ENCODE data around the gene TXN.

TXN gene

GRCh38 chr9:110256380-110257096 lies at the start of gene TXN:
Gene TXN (minus strand): TSS chr9:110256507. CDS start chr9:110256435, 72 bp downstream.
- no peak for TF ChIP-seq EZH2 (IDR thresholded peaks at IDR 0.05; ENCODE audit: borderline replicate concordance, low read length)
- TF ChIP-seq CTCF (IDR thresholded peaks at IDR 0.05; ENCODE audit: low read length): no peak
- H3K79me2 ChIP-seq (ENCODE audit: insufficient read depth, low read length): peaks cover 39% of the 10 kb centered on the region
- H3K4me3 ChIP-seq (ENCODE audit: low read depth, low read length, poor library complexity, severe bottlenecking): peak within 1 kb of the TSS; percentile 93
- H4K20me1 ChIP-seq (ENCODE audit: insufficient read depth, low read length): no peaks in the 10 kb centered on the region
- H3K4me2 ChIP-seq (ENCODE audit: low read length): peak within 1 kb of the TSS; percentile 100
- H3K9me2 ChIP-seq (ENCODE audit: low read depth, low read length): no peaks in the 10 kb centered on the region
- H3K27me3 ChIP-seq (ENCODE audit: insufficient read depth, low read length): no peaks in the 10 kb centered on the region
- peak within 1 kb of the TSS; percentile 94; the same call in 1 of the 2 replicates for H2AFZ ChIP-seq (ENCODE audit: low read length)
- peak within 1 kb of the TSS; percentile 42 for H3K27ac ChIP-seq (ENCODE audit: low read depth, low read length, poor library complexity, severe bottlenecking)
- H3K4me1 ChIP-seq (ENCODE audit: insufficient read depth, low read length, severe bottlenecking): peaks cover 31% of the 10 kb centered on the region
- no peaks in the 10 kb centered on the region for H3F3A ChIP-seq (ENCODE audit: insufficient read depth, low read length)
- no peaks in the 10 kb centered on the region for H3K36me3 ChIP-seq (ENCODE audit: insufficient read depth, low read length)
- no peaks in the 10 kb centered on the region for H3K9me3 ChIP-seq (ENCODE audit: low read length)
- peak within 1 kb of the TSS; percentile 77 for H3K9ac ChIP-seq (ENCODE audit: low read length)

- Histone ChIP-seq H2AFZ (ENCODE audit: low read length) (no peak overlapping the region), H3K4me2 (ENCODE audit: low read length) (no peak overlapping the region), H3K27me3 (ENCODE audit: insufficient read depth, low read length) (no peaks in the 10 kb centered on the region), H3K36me3 (ENCODE audit: insufficient read depth, low read length) (no peaks in the 10 kb centered on the region), H3K9ac (ENCODE audit: low read length) (no peak overlapping the region), H3K79me2 (ENCODE audit: insufficient read depth, low read length) (no peaks in the 10 kb centered on the region), H3K9me3 (ENCODE audit: low read length) (no peaks in the 10 kb centered on the region), H4K20me1 (ENCODE audit: insufficient read depth, low read length) (no peaks in the 10 kb centered on the region), H3F3A (ENCODE audit: insufficient read depth, low read length) (no peaks in the 10 kb centered on the region), H3K4me3 (ENCODE audit: low read depth, low read length, poor library complexity, severe bottlenecking) (no peak overlapping the region), H3K27ac (ENCODE audit: low read depth, low read length, poor library complexity, severe bottlenecking) (no peak overlapping the region), H3K4me1 (ENCODE audit: insufficient read depth, low read length, severe bottlenecking) (no peaks in the 10 kb centered on the region), H3K9me2 (ENCODE audit: low read depth, low read length) (no peaks in the 10 kb centered on the region)
- TF ChIP-seq EZH2 (IDR thresholded peaks at IDR 0.05; ENCODE audit: borderline replicate concordance, low read length) (no peak), CTCF (IDR thresholded peaks at IDR 0.05; ENCODE audit: low read length) (no peak)
These were observed 46.8 kb upstream of the TXN start for GRCh38 chr9:110303133-110303532.

GRCh38 chr9:110298043-110298605 lies 41.8 kb upstream of the TXN start:
- Histone ChIP-seq H3K9me3 (ENCODE audit: low read length) (no peaks in the 10 kb centered on the region), H3K27me3 (ENCODE audit: insufficient read depth, low read length) (no peaks in the 10 kb centered on the region), H3K4me2 (ENCODE audit: low read length) (no peak overlapping the region), H3K36me3 (ENCODE audit: insufficient read depth, low read length) (no peaks in the 10 kb centered on the region), H3K9me2 (ENCODE audit: low read depth, low read length) (no peaks in the 10 kb centered on the region), H3K27ac (ENCODE audit: low read depth, low read length, poor library complexity, severe bottlenecking) (no peak overlapping the region), H2AFZ (ENCODE audit: low read length) (no peak overlapping the region), H3F3A (ENCODE audit: insufficient read depth, low read length) (no peaks in the 10 kb centered on the region), H4K20me1 (ENCODE audit: insufficient read depth, low read length) (no peaks in the 10 kb centered on the region), H3K4me3 (ENCODE audit: low read depth, low read length, poor library complexity, severe bottlenecking) (no peak overlapping the region), H3K9ac (ENCODE audit: low read length) (no peak overlapping the region), H3K79me2 (ENCODE audit: insufficient read depth, low read length) (no peaks in the 10 kb centered on the region), H3K4me1 (ENCODE audit: insufficient read depth, low read length, severe bottlenecking) (no peaks in the 10 kb centered on the region)
- TF ChIP-seq EZH2 (IDR thresholded peaks at IDR 0.05; ENCODE audit: borderline replicate concordance, low read length) (no peak), CTCF (IDR thresholded peaks at IDR 0.05; ENCODE audit: low read length) (no peak)
